MM.1S (cell line): ENCODE measurements around the gene DGKG.

ENCODE experiments used
- CTCF ChIP-seq: fragments of 300-600 bp; sonication (generic); IDR thresholded peaks from 2 replicates; pipeline ENCODE4 v1.5.1; 2016; ENCODE audit warnings: antibody characterized with exemption, low read length, mixed read lengths
- EZH2 ChIP-seq: fragments of 300-600 bp; sonication (generic); optimal IDR thresholded peaks from 2 replicates; pipeline ENCODE3; 2017; ENCODE audit warnings: low read depth, mild to moderate bottlenecking, antibody characterized with exemption, low read length, mixed read lengths

DNA sequence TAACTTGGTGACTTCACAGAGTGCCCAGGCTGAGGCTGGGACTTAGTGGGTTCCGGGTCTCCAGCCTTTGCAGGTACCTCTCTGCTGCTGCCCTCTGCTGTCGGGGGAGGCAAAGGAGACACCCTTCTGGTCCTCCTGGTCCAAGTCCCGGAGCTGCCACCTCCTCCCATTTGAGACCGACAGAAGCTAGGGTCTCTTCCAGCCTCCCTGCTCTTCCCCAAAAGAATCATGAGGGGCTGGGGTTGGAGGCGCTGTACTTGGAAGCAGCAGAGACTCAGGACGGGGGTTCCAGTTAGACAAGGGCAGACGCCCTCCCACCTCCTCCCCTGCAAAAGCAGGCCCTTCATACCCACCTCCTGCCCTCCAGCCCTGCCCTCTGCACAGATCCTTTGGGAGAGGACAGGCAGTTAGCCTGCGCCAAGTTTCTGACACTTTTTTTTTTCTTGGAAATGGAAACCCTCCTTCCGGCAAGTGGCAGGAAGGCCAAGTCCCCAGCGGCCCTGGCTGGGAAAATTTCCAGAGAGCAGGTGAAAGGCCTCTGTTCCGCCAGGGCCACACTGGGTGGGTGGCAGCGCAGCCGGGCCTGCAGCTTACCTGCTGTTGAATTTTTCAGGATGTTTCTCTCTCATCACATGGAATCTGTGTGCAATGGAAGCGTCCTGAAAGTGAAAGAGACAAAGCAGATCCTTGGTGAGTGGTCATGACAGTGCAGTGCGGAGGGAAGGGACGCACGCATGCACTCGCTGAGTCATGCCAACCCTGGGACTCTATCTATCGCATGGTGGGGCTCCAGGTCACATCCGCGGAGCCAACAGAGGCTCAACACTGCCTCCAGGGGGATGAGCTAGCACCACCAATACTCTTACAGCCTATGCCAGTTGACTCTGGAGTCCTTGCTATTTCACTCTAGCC, 119.9 kb downstream of the DGKG start:
- TF ChIP-seq CTCF (peak; percentile 95), EZH2 (no peak)
